ENCODE measurements around the gene DGKZ. TPM values are rescaled to one million over a fixed set of nuclear protein-coding genes. Genes with fewer than 3 reads are reported as not detected.

The DGKZ gene
- total RNA-seq, 2 donors from 2014 or later: 38.5 to 41.2 TPM

GRCh38 chr11:46321757-46322156, 25.5 kb upstream of the DGKZ start:
- no peak for DNase-seq (ENCODE audit: low spot score)
- intact Hi-C loops (cut with DNase I): no loop called here

- DNase-seq (ENCODE audit: low spot score): no peak
- intact Hi-C loops (cut with DNase I): no loop called here
These were observed 24.5 kb upstream of the DGKZ start for GRCh38 chr11:46322759-46323158.

GRCh38 chr11:46326813-46327416, 20.3 kb upstream of the DGKZ start:
- intact Hi-C loops (cut with DNase I): no loop called here
- no peak for DNase-seq (ENCODE audit: low spot score)

GRCh38 chr11:46327829-46328228, 19.4 kb upstream of the DGKZ start:
- DNase-seq (ENCODE audit: low spot score): no peak
- intact Hi-C loops (cut with DNase I): no loop called here

- intact Hi-C loops (cut with DNase I): no loop called here
- DNase-seq (ENCODE audit: low spot score): no peak
These were observed 17.1 kb upstream of the DGKZ start for GRCh38 chr11:46330154-46330553.

- DNase-seq (ENCODE audit: low spot score): no peak
- intact Hi-C loops (cut with DNase I): no loop called here
These were observed 16.5 kb upstream of the DGKZ start for GRCh38 chr11:46330563-46331281.

- no peak for DNase-seq (ENCODE audit: low spot score)
- intact Hi-C loops (cut with DNase I): no loop called here
These were observed 15.8 kb upstream of the DGKZ start for GRCh38 chr11:46331282-46331984.

GRCh38 chr11:46332093-46332567, 15.1 kb upstream of the DGKZ start:
- intact Hi-C loops (cut with DNase I): no loop called here

GRCh38 chr11:46332568-46333393, 14.5 kb upstream of the DGKZ start:
- DNase-seq (ENCODE audit: low spot score): no peak
- intact Hi-C loops (cut with DNase I): no loop called here

More at GRCh38 chr11:46332093-46332567, 15.1 kb upstream of the DGKZ start:
- no peak for DNase-seq (ENCODE audit: low spot score)

GRCh38 chr11:46333394-46333947, 13.8 kb upstream of the DGKZ start:
- no peak for DNase-seq (ENCODE audit: low spot score)
- intact Hi-C loops (cut with DNase I): no loop called here

- no peak for DNase-seq (ENCODE audit: low spot score)
- intact Hi-C loops (cut with DNase I): no loop called here
These were observed 13.1 kb upstream of the DGKZ start for GRCh38 chr11:46334211-46334610.

GRCh38 chr11:46335271-46335670, 12.0 kb upstream of the DGKZ start:
- no peak for DNase-seq (ENCODE audit: low spot score)
- intact Hi-C loops (cut with DNase I): no loop called here

- intact Hi-C loops (cut with DNase I): no loop called here
- no peak for DNase-seq (ENCODE audit: low spot score)
These were observed 11.2 kb upstream of the DGKZ start for GRCh38 chr11:46335890-46336562.

GRCh38 chr11:46336563-46337180, 10.6 kb upstream of the DGKZ start:
- no peak for DNase-seq (ENCODE audit: low spot score)
- intact Hi-C loops (cut with DNase I): no loop called here

GRCh38 chr11:46337626-46338345, 9.5 kb upstream of the DGKZ start:
- intact Hi-C loops (cut with DNase I): no loop called here
- DNase-seq (ENCODE audit: low spot score): no peak

GRCh38 chr11:46338636-46338987, 8.7 kb upstream of the DGKZ start:
- intact Hi-C loops (cut with DNase I): no loop called here
- DNase-seq (ENCODE audit: low spot score): no peak

- DNase-seq (ENCODE audit: low spot score): no peak
- intact Hi-C loops (cut with DNase I): no loop called here
These were observed 8.1 kb upstream of the DGKZ start for GRCh38 chr11:46338988-46339666.

All from posterior vena cava (tissue), 2 donors.